ENCODE data around the gene LAMC3.

Gene LAMC3

GRCh38 chr9:131013015-131013755, 4.2 kb downstream of the LAMC3 start:
- no peak for FAIRE-seq

DNA sequence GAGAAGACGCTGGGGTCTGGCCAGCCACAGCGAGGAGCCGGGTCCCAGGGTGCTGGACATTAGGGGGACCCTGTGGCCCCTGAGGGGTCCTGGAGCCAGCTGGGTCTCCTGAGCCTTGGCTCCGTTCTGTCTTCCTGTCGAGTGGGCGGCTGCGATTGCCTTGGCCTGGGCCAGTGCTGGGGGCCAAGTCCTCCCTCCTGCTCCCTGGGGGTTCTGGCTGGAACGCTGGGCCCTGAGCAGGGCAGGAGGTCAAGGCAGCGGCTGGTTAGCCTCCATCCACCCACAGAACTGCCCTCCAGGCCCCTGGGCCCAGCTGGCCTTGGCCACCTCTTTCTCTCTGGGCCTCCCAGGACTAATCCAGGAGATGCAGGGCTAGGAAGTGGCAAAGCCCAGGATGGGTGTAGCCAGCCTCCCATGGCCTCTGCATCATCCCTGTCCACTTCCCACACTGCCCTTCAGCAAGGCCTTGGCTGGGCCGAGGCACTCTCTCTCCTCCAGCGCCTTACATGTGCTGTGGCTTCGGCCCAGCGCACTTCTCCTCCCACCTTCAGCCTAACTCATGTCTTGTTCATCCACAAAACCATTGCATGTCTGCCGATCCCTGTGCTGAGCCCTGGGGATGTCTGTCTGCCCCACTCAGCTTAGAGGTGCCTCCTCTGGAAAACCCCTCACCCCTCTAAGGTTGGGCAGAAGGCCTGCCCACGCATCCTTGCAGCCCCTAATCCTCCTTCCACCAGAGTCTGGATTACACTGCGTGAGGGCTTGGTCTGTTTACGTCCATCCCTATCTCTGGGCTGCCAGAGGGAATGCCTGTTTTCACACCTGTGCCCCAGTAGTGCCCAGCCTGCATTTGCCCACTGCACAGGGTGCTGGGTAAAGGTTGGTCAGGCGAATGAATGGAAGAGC, 5.0 kb downstream of the LAMC3 start:
- FAIRE-seq, result no peak

- FAIRE-seq, result no peak
These were observed 6.1 kb downstream of the LAMC3 start for GRCh38 chr9:131015112-131015511.

DNA sequence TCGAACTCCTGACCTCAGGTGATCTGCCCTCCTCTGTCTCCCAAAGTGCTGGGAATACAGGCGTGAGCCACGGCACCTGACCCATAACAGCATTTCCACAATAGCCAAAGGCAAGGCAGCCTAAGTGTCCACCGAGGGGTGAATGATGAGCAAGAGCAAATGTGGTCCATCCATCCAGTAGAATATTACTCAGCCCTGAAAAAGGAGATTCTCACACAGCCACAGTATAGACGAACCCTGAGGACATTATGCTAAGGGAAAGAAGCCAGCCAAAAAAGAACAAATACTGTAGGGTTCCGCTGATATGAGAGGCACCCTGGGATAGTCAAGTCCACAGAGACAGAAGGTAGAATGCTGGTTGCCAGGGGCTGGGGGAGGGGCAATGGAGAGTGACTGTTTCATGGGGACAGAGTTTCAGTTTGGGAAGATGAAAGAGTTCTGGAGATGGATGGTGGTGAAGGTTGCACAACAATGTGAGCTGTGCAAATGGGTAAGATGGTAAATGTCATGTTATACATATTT, 7.0 kb downstream of the LAMC3 start:
- no peak for FAIRE-seq

- FAIRE-seq, result no peak
These were observed 8.1 kb downstream of the LAMC3 start for GRCh38 chr9:131017067-131017466.

DNA sequence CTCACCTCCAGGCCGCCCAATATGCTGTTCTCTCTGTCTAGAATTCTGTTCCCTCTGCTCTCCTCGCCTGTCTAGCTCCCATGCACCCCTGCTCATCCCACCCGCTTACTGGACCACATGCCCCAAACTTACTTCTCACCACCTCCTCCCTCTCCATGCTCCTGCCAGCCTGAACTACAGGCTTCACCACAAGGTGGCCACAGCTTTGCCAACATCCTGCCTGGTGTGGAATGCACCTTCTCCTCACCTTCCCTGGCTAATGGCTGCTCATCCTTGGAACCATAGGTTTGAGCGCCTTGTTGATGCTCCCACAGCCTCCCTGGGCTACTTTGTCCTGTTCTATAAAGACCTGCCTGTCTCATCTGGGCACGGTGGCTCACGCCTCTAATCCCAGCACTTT, 9.6 kb downstream of the LAMC3 start:
- no peak for FAIRE-seq

GRCh38 chr9:131019388-131020239, 10.6 kb downstream of the LAMC3 start:
- no peak for FAIRE-seq

- no peak for FAIRE-seq
These were observed 11.4 kb downstream of the LAMC3 start for GRCh38 chr9:131020388-131020787.

DNA sequence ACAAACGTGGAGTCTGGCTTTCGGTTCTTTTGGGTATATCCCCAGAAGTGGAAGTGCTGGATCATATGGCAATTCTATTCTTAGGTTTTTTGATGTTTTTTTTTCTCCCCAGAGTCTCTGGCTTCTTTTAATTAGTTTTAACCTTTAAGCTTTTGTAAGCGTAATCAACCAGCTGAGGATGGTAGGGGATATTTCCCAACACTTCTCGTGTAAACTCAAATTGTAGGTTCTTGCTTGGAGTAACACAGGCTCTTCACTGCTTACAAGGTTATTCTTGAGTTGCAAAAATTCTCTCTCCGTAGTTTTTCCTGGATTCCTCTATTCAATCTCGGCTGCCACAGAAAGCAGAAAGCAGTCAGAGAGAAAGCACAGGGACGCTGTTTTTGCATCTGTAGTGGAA, 11.9 kb downstream of the LAMC3 start:
- FAIRE-seq, result no peak

DNA sequence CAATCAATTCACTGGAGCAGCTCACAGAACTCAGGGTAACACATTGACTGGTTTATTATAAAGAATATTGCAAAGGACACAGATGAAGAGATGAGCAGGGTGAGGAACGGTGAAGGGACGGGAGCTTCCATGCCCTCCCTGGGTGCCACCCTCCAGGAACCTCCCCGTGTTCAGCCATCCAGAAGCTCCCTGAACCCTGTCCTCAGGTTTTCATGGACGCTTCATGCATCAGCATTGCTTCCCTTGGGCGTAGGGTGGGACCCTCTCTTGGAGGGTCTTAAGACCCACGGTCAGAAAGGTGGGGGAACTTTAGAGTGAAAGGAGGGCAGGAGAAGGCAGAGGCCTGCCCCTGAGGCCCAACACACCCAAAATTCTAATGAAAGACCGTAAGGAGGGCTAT, 12.8 kb downstream of the LAMC3 start:
- no peak for FAIRE-seq

DNA sequence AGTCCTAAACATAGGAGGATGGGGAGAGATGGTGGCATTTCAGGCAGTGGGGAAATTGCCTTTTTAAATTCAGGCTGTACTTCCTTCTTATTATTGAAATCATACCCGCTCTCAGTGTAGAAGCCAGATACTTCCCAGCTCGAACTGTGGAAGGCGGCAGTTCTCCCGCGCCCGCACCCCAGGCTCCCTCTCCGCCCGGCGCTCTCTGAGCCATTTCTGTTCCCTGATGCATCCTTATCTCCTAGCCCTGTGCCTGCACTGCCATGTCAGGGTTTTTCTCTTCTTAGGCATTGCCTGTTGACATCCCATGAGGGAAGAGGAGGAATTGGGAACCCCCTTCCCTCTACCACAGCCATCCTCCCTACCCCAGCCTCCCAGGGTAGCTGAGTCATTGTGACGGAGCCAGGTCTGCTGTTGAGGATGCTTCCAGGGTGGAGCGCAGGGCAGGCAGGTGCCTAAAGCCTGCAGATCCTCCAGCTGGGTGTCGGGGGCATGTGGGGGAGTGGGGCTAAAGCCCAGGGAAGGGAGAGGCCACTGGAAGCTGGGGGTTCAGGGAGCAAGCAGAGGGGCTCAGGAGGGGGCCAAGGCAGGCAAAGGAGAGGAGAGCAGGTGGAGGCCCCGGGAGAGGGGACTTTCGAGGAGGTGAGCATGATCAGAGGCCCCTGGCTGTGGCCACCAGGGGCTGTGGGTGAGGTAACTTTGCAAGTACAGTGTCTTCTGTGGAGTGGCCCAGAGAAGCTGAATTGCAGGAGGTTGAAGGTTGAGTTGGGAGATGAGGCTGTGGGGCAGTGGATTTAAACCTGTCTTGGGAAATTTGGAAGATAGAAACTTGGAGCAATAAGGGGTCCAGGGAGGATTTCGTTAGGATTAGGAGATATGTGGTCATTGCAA, 16.2 kb downstream of the LAMC3 start:
- no peak for FAIRE-seq

DNA sequence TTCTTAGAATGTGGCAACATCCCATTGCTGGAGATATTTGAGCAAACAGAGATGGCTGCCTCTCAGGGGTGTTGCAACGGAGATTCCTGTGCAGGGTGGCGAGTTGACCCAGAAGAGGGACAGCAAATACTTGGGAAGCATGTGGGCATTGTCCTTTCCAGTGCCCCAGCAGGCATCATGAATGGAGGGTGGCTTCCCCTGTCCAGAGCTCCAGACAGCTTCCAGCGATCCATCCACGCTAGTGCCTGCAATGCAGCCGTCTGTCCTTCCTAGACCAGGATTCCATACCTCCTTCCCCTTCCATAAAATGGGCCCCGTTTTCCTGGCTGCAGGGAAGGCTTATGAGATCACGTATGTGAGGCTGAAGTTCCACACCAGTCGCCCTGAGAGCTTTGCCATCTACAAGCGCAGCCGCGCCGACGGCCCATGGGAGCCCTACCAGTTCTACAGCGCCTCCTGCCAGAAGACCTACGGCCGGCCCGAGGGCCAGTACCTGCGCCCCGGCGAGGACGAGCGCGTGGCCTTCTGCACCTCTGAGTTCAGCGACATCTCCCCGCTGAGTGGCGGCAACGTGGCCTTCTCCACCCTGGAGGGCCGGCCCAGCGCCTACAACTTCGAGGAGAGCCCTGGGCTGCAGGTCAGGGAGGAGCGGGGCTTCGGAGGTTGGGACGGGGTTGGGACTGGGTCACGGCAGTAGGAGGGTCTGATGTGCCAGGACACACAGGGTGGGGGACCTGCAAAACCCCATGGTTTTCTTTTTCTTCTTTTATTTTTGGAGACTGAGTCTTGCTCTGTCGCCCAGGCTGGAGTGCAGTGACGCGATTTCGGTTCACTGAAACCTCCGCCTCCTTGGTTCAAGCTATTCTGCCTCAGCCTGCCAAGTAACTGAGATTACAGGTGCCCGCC, 17.2 kb downstream of the LAMC3 start:
- FAIRE-seq, result no peak

GRCh38 chr9:131027048-131027871, 18.3 kb downstream of the LAMC3 start:
- no peak for FAIRE-seq

DNA sequence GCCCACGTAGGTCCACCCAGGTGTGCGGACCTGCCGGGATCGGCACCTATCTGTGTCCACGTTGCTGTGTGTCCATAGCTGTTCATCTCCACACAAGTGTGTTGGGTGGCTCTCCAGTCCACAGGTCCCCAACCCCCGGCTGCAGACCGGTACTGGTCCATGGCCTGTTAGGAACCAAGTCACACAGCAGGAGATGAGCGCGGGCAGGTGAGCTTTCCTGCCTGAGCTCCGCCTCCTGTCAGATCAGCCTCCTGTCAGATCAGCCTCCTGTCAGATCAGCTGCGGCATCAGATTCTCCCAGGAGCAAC, 18.9 kb downstream of the LAMC3 start:
- FAIRE-seq, result no peak

DNA sequence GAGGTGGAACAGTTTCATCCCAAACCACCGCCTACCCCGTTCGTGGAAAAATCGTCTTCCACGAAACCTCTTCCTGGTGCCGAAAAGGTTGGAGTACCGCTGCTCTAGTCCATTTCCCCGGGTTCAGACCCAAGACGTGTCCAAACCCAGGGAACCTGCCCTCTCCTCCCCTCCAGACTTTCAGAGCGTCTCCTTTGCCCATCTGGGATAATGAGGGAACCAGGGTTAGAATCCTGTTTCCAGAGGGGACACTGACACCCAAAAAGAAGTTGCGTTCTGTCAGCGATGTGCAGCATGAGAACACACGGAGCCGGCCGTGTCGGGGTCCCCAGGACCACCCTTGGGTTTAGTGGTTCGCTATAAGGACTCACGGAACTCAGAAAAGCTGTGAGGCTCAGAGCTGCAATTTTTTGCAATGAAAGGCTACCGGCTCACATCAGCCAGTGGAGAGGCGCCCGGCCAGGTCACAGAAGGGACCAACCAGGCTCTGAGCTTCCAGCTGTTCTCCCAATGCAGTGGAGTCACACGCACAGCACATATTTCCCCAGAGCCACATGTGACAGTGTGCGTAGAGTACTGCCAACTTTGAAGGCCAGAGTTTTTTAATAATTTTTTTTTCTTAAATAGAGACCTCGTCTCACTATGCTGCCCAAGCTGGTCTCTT, 19.4 kb downstream of the LAMC3 start:
- no peak for FAIRE-seq

GRCh38 chr9:131028931-131029573, 20.1 kb downstream of the LAMC3 start:
- no peak for FAIRE-seq

DNA sequence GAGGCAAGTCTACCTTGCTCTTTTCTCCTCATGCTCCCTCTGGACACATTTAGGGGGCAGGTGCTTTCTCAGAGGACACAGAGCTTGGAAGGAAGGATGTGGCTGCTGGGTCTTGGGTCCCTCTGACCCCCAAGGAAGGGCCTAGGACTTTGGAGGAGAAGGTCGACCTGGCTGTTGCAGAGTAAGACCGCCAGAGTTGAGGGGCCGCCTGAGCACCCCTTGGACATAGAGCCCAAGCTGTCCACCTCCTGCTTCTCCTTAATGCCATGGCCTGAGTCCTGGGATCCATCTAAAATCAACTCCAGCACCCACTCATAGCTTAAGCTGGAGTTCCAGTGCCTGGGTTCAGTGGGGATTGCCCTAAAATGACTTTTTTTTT, 20.6 kb downstream of the LAMC3 start:
- FAIRE-seq, result no peak

GRCh38 chr9:131030239-131031004, 21.4 kb downstream of the LAMC3 start:
- no peak for FAIRE-seq

Data from endometrium (tissue), 2 donors.